ENCODE results near the gene MYDGF. TPM values are rescaled to one million over a fixed set of nuclear protein-coding genes. Genes with fewer than 3 reads are reported as not detected.

Gene MYDGF
- total and polyA plus RNA-seq, 9 of the 15 experiments (the other 6 are each of a cell fraction or from before 2014, with no cell fraction given): 4.2 to 141 (median 82.1) TPM

- TF ChIP-seq TAF9B (IDR thresholded peaks at IDR 0.05; ENCODE audit: partially characterized antibody) (no peak), ZC3H4 (CRISPR knock-in tag; IDR thresholded peaks at IDR 0.05; ENCODE audit: borderline replicate concordance) (no peak), ZNF133 (CRISPR knock-in tag; IDR thresholded peaks at IDR 0.05) (no peak), CHCHD3 (CRISPR knock-in tag; IDR thresholded peaks at IDR 0.05) (no peak), CEBPZ (IDR thresholded peaks at IDR 0.05; ENCODE audit: borderline replicate concordance, low read depth, low read length) (no peak), IRF1 (CRISPR knock-in tag; IDR thresholded peaks at IDR 0.05; ENCODE audit: borderline replicate concordance) (no peak), MTA3 (IDR thresholded peaks at IDR 0.05; ENCODE audit: borderline replicate concordance) (peak; percentile 61; the same call in 1 of the 2 replicates), PHB2 (IDR thresholded peaks at IDR 0.05; ENCODE audit: low read depth) (no peak), ZBTB34 (CRISPR knock-in tag; IDR thresholded peaks at IDR 0.05) (no peak), PRMT5 (CRISPR knock-in tag; IDR thresholded peaks at IDR 0.05) (no peak), SMARCA4 (IDR thresholded peaks at IDR 0.05) (peak; percentile 59; the same call in 1 of the 2 replicates), CUX1 (CRISPR knock-in tag; IDR thresholded peaks at IDR 0.05) (no peak), ZEB2 (IDR thresholded peaks at IDR 0.05) (0 out of 2 replicates have a peak, but pooled peaks have one; percentile 29), TFAM (CRISPR knock-in tag; conservative IDR thresholded peaks at IDR 0.05) (no peak), CTBP1 (IDR thresholded peaks at IDR 0.05; ENCODE audit: borderline replicate concordance) (peak; percentile 40; the same call in 1 of the 2 replicates)
Measured at GRCh38 chr19:4638828-4639530, 31.2 kb downstream of the MYDGF start, which contains the start of gene TNFAIP8L1 (continued).

All from K562 (cell line).